ENCODE measurements around the gene TCOF1. TPM values are rescaled to one million over a fixed set of nuclear protein-coding genes. Genes with fewer than 3 reads are reported as not detected.

Gene TCOF1, protein sequence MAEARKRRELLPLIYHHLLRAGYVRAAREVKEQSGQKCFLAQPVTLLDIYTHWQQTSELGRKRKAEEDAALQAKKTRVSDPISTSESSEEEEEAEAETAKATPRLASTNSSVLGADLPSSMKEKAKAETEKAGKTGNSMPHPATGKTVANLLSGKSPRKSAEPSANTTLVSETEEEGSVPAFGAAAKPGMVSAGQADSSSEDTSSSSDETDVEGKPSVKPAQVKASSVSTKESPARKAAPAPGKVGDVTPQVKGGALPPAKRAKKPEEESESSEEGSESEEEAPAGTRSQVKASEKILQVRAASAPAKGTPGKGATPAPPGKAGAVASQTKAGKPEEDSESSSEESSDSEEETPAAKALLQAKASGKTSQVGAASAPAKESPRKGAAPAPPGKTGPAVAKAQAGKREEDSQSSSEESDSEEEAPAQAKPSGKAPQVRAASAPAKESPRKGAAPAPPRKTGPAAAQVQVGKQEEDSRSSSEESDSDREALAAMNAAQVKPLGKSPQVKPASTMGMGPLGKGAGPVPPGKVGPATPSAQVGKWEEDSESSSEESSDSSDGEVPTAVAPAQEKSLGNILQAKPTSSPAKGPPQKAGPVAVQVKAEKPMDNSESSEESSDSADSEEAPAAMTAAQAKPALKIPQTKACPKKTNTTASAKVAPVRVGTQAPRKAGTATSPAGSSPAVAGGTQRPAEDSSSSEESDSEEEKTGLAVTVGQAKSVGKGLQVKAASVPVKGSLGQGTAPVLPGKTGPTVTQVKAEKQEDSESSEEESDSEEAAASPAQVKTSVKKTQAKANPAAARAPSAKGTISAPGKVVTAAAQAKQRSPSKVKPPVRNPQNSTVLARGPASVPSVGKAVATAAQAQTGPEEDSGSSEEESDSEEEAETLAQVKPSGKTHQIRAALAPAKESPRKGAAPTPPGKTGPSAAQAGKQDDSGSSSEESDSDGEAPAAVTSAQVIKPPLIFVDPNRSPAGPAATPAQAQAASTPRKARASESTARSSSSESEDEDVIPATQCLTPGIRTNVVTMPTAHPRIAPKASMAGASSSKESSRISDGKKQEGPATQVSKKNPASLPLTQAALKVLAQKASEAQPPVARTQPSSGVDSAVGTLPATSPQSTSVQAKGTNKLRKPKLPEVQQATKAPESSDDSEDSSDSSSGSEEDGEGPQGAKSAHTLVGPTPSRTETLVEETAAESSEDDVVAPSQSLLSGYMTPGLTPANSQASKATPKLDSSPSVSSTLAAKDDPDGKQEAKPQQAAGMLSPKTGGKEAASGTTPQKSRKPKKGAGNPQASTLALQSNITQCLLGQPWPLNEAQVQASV (N-terminal part only)
- 100 to 1,000 TPM; 138 to 140 TPM for total RNA-seq

- H3K27me3 Mint-ChIP-seq = peaks cover 4% of the 10 kb centered on the region
- peak; percentile 99 for DNase-seq
- H3K36me3 Mint-ChIP-seq = peaks cover 25% of the 10 kb centered on the region
- peak within 1 kb of the TSS; percentile 87 for H3K4me3 Mint-ChIP-seq
- peak within 1 kb of the TSS; percentile 90 for H3K27ac Mint-ChIP-seq
- peaks cover 29% of the 10 kb centered on the region for H3K4me1 Mint-ChIP-seq
- no peaks in the 10 kb centered on the region for H3K9me3 Mint-ChIP-seq
These were observed at the start of gene TCOF1 for GRCh38 chr5:150357326-150358260. Gene TCOF1 (plus strand): TSS chr5:150357697. CDS start chr5:150357747, 50 bp downstream.

DNA sequence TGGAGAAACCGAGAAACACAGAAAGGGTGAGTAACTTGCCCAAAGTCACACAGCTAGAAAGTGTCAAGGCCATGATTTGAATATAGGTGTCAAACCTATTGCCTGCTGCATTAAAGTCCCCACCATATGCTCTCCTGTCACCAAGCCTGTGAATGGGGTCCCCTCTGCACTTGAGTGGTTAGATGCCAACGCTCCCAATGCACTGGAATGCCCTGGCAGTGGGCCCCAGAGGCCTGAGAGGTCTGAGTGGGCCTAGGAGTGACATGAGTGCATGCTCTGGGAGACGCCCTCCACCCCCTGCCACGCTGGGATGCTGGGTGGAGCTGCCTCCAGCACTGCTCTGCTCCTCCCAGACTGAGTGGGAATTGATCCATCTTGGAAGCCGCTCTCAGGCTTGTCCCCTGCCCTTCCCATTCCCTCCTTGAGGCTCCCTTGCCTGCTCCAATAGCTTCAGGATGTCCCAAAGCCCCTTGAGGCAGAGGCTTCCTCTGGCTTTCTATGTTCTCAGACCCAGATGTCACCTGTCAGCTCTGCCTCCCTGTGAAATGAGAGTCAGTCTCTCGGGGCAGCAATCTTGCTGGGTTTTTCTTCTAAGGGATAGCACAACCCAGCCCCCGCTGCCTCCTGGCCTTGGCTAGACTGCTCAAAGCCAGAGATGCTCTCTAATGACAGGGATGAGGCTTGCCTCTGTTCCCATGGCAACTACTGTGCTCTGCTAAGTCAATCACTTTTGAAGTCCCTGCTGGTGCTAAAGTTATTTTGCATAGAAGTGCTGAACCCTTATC, 48.2 kb upstream of the TCOF1 start:
- Mint-ChIP-seq H3K36me3 (no peaks in the 10 kb centered on the region), H3K27ac (no peak overlapping the region), H3K27me3 (peaks cover under 1% of the 10 kb centered on the region), H3K4me3 (no peak overlapping the region), H3K9me3 (no peaks in the 10 kb centered on the region), H3K4me1 (peaks cover 2% of the 10 kb centered on the region)
- DNase-seq = no peak

DNA sequence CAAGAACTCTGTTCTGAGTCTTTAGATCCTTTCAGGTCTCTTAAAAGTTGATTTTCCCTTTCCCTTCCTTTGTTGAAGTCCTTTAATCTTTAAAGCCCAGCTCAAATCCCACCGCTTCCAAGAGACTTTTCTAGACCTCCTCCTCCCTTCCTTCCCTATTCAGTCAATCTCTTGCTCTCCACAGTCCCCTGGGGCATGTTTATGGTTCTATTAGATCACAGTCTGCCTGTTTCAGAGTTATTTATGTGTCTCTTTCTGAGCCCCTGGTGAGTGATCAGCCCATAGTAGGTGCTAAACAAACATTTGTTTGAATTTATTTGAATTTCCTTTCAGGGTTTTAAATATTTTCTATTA, 47.6 kb upstream of the TCOF1 start:
- no peak overlapping the region for H3K27ac Mint-ChIP-seq
- no peaks in the 10 kb centered on the region for H3K36me3 Mint-ChIP-seq
- peaks cover 2% of the 10 kb centered on the region for H3K4me1 Mint-ChIP-seq
- H3K9me3 Mint-ChIP-seq = no peaks in the 10 kb centered on the region
- DNase-seq = no peak
- no peaks in the 10 kb centered on the region for H3K27me3 Mint-ChIP-seq
- no peak overlapping the region for H3K4me3 Mint-ChIP-seq

- Mint-ChIP-seq H3K4me3 (no peak overlapping the region), H3K4me1 (peaks cover 2% of the 10 kb centered on the region), H3K27ac (no peak overlapping the region), H3K27me3 (no peaks in the 10 kb centered on the region), H3K36me3 (no peaks in the 10 kb centered on the region), H3K9me3 (no peaks in the 10 kb centered on the region)
- no peak for DNase-seq
These were observed 47.3 kb upstream of the TCOF1 start for GRCh38 chr5:150310246-150310645.

DNA sequence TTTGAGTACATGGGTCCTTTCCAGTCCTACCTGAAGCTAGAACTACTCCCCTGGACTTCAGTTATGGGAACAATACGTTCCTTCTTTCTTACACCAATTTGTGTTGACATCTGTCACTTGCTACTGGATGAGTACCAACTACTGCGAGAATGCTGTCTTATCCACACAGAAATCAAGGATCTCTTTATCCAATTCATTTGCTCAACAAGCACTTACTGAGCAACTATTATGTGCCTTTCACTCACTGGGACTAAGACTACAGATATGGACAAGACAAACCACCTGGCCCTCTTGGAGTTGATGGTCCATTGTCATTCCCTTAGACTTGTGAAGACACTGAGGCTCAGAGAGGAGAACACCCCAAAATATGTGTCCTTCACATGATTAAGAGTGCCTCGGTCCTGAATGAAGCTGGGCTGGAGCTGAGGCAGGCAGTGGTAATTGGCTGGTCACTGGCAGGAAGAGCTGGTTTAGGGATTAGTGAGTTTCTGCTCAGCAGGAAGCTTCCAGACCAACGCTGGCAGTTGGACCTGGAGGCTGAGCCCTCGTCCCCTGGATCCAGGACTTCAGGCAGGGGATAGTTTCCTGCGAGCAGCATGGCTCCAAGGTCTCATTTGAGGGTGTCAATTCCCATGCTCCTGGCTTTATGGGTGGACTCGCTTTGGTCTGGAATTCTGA, 46.3 kb upstream of the TCOF1 start:
- H3K9me3 Mint-ChIP-seq = no peaks in the 10 kb centered on the region
- H3K36me3 Mint-ChIP-seq = no peaks in the 10 kb centered on the region
- H3K27me3 Mint-ChIP-seq = no peaks in the 10 kb centered on the region
- H3K4me3 Mint-ChIP-seq = no peak overlapping the region
- no peak overlapping the region for H3K27ac Mint-ChIP-seq
- DNase-seq = no peak
- no peaks in the 10 kb centered on the region for H3K4me1 Mint-ChIP-seq

DNA sequence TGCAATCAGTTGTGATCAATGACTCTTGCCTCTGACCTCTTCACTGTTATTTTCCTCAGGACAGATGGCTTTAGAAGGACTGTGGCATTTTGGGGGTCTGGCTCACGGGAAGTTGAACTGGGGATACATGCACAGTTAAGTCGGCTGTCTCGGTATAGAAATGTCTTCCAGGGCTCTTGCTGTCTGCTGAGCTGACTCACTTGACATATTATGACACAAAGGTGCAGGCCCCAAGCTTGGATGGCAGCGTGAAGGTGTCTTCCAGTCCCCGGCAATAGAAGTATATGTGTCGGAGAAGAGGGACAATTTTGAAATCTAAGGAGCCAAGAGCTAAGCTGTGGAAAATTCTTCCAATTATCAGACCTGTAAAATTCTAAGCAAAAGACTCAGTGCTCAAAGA, 45.0 kb upstream of the TCOF1 start:
- Mint-ChIP-seq H3K36me3 (no peaks in the 10 kb centered on the region), H3K4me3 (no peak overlapping the region)

GRCh38 chr5:150313501-150313900, 44.0 kb upstream of the TCOF1 start:
- DNase-seq = no peak
- H3K9me3 Mint-ChIP-seq = no peaks in the 10 kb centered on the region
- H3K36me3 Mint-ChIP-seq = no peaks in the 10 kb centered on the region
- no peaks in the 10 kb centered on the region for H3K27me3 Mint-ChIP-seq
- H3K27ac Mint-ChIP-seq = no peak overlapping the region
- no peaks in the 10 kb centered on the region for H3K4me1 Mint-ChIP-seq
- no peak overlapping the region for H3K4me3 Mint-ChIP-seq

More for the DNA sequence above, 45.0 kb upstream of the TCOF1 start:
- H3K27me3 Mint-ChIP-seq = no peaks in the 10 kb centered on the region
- no peak for DNase-seq
- H3K9me3 Mint-ChIP-seq = no peaks in the 10 kb centered on the region
- no peaks in the 10 kb centered on the region for H3K4me1 Mint-ChIP-seq
- H3K27ac Mint-ChIP-seq = no peak overlapping the region

DNA sequence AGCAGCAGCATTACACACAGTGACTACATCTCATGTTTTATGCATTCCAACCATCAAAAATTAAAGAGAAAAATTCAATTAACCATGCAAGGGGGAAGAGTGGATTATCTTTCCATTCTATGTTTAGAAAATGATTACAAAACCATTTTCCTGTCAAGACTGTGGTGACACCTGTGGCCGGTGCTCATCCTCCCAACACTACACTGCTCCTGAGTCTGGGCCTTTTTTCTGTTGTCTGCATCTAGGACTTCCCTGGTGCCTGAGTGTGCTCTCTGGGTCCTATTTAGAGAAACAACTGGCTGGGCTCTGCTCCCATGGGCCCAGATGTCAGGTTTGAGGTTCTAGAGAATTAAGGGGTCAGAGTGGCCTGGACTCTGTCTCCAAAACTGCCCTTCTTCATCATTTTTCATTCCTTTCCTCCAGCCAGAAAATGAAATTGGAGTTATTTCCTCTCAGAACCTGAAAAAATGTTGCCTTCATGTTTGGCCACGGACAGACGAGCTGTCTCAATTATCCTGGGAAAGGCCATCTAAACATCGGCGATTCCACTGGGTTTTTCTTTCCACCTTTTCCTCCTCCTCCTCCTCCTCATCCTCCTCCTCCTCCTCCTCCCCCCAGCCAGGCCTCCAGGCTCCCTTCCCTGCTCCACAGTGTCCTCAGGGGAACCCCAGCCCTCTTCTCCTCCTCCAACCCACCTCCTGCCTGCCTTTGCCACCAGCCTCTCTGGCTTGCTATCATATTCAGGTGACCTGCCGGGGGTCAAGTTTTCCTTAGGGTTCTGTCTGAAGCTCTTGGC, 43.4 kb upstream of the TCOF1 start:
- H3K27ac Mint-ChIP-seq = no peak overlapping the region
- no peaks in the 10 kb centered on the region for H3K9me3 Mint-ChIP-seq
- no peak for DNase-seq
- no peaks in the 10 kb centered on the region for H3K4me1 Mint-ChIP-seq
- no peaks in the 10 kb centered on the region for H3K27me3 Mint-ChIP-seq
- no peak overlapping the region for H3K4me3 Mint-ChIP-seq
- no peaks in the 10 kb centered on the region for H3K36me3 Mint-ChIP-seq

DNA sequence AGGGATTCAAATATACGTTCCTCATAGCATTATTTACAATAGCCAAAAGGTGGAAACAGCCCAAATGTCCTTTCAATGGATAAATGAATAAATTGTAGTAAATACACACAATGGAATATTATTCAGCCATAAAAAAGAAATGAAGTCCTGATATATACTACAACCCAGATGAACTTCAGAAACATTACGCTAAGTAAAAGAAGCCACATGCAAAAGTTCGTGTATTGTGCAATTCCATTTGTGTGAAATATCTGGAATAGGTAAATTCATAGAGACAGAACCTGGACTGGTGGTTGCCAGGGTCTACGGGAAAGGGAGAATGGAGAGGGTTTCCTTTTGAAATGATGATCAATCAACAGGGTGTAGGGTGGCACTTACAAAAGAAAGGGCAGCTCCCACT, 42.3 kb upstream of the TCOF1 start:
- no peaks in the 10 kb centered on the region for H3K27me3 Mint-ChIP-seq
- H3K4me3 Mint-ChIP-seq = no peak overlapping the region
- no peaks in the 10 kb centered on the region for H3K36me3 Mint-ChIP-seq
- H3K27ac Mint-ChIP-seq = no peak overlapping the region
- DNase-seq = no peak
- no peaks in the 10 kb centered on the region for H3K9me3 Mint-ChIP-seq
- no peaks in the 10 kb centered on the region for H3K4me1 Mint-ChIP-seq

DNA sequence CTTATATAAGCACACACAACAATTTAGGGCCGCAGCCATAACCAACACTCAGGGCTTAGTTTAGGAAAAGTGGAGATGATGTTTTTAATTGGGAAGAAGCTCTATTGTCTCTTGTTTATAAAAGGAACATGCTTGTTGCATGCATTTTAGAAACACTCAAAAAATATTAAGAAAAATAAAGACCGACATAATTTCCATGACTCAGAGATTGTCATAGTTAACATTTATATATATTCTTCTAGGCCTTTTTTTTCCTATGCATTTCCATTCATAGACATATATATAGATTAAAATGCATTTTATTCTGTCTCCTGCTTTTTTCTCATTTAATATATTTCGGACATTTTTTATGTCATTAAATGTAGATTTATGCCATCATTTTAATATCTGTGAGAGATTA, 41.2 kb upstream of the TCOF1 start:
- H3K36me3 Mint-ChIP-seq = no peaks in the 10 kb centered on the region
- no peaks in the 10 kb centered on the region for H3K4me1 Mint-ChIP-seq
- no peaks in the 10 kb centered on the region for H3K9me3 Mint-ChIP-seq

DNA sequence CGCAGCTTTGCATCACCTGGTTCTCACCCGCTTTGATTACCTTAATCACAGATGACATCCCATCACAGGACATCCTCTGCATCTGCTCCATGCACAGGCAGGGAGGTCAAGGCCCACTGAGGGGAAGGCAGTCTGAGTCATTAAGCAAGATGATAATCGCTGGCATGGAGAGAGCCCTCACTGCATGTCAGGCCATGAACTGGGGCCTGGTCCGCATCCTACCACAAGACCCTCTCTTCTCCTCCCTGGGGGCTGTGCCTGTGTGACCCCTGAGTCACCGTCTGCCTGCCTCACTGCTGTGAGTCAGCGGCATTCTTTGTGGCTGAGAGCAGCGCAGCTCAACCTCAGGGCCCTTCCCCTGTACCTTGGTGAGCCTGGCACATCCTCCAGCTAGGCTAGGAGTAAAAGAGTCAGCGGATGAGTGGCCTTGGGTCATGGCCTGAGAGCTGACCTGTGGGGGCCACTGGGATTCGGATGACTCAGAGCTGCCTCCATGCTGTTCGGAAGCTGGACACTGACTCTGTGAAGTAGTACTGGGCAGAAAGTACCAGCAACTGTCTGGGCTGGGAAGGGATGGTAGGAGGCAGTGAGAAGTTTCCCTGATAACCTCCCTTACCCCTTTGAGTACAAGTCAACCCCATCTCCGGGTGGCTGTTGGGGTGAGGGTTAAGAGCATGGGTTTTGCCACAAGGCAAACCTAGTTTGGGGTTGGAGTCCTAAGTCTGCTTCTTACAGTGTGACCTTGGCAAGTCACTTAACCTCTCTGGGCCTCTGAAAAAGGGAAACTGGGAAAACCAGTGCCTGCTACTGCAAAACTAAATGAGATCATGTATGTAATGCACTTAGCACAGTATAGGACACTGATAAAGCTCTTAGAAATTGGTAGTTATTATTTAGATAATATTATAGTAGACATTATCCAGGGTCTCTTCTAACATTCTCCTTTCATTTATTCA, 40.2 kb upstream of the TCOF1 start:
- Mint-ChIP-seq H3K4me3 (no peak overlapping the region), H3K9me3 (no peaks in the 10 kb centered on the region), H3K27ac (no peak overlapping the region), H3K27me3 (no peaks in the 10 kb centered on the region), H3K36me3 (no peaks in the 10 kb centered on the region), H3K4me1 (no peaks in the 10 kb centered on the region)
- DNase-seq = no peak

More for the DNA sequence above, 41.2 kb upstream of the TCOF1 start:
- Mint-ChIP-seq H3K27me3 (no peaks in the 10 kb centered on the region), H3K4me3 (no peak overlapping the region), H3K27ac (no peak overlapping the region)
- DNase-seq = no peak
